HFFc6 (cell line): ENCODE results near the gene GRM5. TPM values are rescaled to one million over a fixed set of nuclear protein-coding genes. Genes with fewer than 3 reads are reported as not detected.

ENCODE experiments used
- DNase-seq: peaks from one replicate; pipeline ENCODE4 v3.0.0-alpha.2; 2018
- H3K27ac Mint-ChIP-seq: 2 replicates; pipeline ENCODE4 v1.8.0; 2020; ENCODE audit warnings: mild to moderate bottlenecking, mixed read lengths
- H3K27me3 Mint-ChIP-seq: 2 replicates; pipeline ENCODE4 v1.8.0; 2021; ENCODE audit warnings: mild to moderate bottlenecking, moderate library complexity, mixed read lengths; ENCODE audit not compliant: insufficient read depth
- H3K36me3 Mint-ChIP-seq: 2 replicates; pipeline ENCODE4 v1.8.0; 2021; ENCODE audit warnings: low read depth, mixed read lengths
- H3K4me1 Mint-ChIP-seq: 2 replicates; pipeline ENCODE4 v1.8.0; 2020; ENCODE audit warnings: low read depth, mixed read lengths
- H3K4me3 Mint-ChIP-seq: 2 replicates; pipeline ENCODE4 v1.8.0; 2020; ENCODE audit warnings: mild to moderate bottlenecking, moderate library complexity, mixed read lengths
- H3K9me3 Mint-ChIP-seq: 2 replicates; pipeline ENCODE4 v1.8.0; 2020; ENCODE audit warnings: mild to moderate bottlenecking, mixed read lengths
- CTCF ChIP-seq: fragments of 200-600 bp; sonication (generic); IDR thresholded peaks from 2 replicates; pipeline ENCODE4 v1.5.0; 2021; ENCODE audit warnings: antibody characterized with exemption, mild to moderate bottlenecking
- total RNA-seq, 6 experiments: library from RNA; stranded (reverse); fragmentation: NEBNext Ultra II Directional; extraction: Animal tissue kit (Norgen Biotek cat#: 25700); gene quantifications; 2 replicates in 1 of 6; 3 replicates in 5 of 6; pipeline ENCODE4 v1.2.3, GENCODE V29; 2021

Gene GRM5
- total RNA-seq, 6 experiments from 2014 or later, result 0.12 TPM; not detected in 5

- no peak for DNase-seq
- no peaks in the 10 kb centered on the region; the same call in 1 of the 2 replicates for H3K27me3 Mint-ChIP-seq
- H3K4me1 Mint-ChIP-seq, result no peaks in the 10 kb centered on the region
- H3K27ac Mint-ChIP-seq, result no peak overlapping the region
- no peak overlapping the region for H3K4me3 Mint-ChIP-seq
- TF ChIP-seq CTCF, result no peak
- H3K9me3 Mint-ChIP-seq, result peaks cover 11% of the 10 kb centered on the region
- no peaks in the 10 kb centered on the region for H3K36me3 Mint-ChIP-seq
These were observed 382.8 kb downstream of the GRM5 start for GRCh38 chr11:88683024-88683423.

DNA sequence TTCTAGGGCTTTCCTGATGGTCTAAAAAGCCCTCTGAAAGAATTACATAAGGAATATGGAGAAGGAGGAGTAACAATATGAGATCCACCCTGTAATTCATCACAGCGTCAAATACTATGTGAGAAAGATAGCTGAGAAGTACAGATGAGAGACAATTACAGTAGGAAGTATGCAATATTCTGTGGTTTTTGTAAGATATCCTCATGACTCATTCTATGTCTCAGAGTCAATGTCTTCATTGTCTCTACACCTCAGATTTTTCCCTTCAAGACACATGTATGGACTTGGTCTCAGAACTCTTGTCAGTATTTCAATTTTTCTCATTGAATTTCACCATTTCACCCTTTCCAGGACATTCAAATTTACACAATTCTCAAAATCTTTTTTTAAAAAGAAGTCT is 385.0 kb downstream of the GRM5 start:
- peaks cover 11% of the 10 kb centered on the region for H3K9me3 Mint-ChIP-seq
- H3K27me3 Mint-ChIP-seq, result no peaks in the 10 kb centered on the region; the same call in 1 of the 2 replicates
- no peak overlapping the region for H3K27ac Mint-ChIP-seq
- DNase-seq, result no peak
- no peak overlapping the region for H3K4me3 Mint-ChIP-seq
- H3K36me3 Mint-ChIP-seq, result no peaks in the 10 kb centered on the region
- no peak for TF ChIP-seq CTCF
- no peaks in the 10 kb centered on the region for H3K4me1 Mint-ChIP-seq

DNA sequence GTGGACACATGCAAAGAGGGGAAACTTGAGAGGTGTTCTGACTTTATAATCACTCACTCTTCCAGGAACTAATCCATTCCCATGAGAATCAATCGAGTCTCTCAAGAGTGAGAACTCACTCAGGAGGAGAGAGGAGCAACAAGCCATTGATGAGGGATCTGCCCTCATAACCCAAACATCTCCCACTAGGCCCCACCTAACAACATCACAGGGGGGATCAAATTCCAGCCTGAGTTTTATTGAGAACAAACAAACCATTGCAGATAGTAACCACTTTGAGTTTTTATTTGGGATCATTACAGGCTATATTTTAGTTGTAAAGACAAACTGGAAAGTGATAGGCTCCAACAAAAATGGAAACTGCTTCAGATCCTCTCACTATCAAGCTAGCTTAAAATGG is 399.4 kb downstream of the GRM5 start:
- no peak overlapping the region for H3K4me3 Mint-ChIP-seq
- TF ChIP-seq CTCF, result no peak
- H3K4me1 Mint-ChIP-seq, result no peaks in the 10 kb centered on the region
- H3K9me3 Mint-ChIP-seq, result no peaks in the 10 kb centered on the region
- no peak overlapping the region for H3K27ac Mint-ChIP-seq
- no peaks in the 10 kb centered on the region for H3K36me3 Mint-ChIP-seq
- DNase-seq, result no peak
- no peaks in the 10 kb centered on the region for H3K27me3 Mint-ChIP-seq

DNA sequence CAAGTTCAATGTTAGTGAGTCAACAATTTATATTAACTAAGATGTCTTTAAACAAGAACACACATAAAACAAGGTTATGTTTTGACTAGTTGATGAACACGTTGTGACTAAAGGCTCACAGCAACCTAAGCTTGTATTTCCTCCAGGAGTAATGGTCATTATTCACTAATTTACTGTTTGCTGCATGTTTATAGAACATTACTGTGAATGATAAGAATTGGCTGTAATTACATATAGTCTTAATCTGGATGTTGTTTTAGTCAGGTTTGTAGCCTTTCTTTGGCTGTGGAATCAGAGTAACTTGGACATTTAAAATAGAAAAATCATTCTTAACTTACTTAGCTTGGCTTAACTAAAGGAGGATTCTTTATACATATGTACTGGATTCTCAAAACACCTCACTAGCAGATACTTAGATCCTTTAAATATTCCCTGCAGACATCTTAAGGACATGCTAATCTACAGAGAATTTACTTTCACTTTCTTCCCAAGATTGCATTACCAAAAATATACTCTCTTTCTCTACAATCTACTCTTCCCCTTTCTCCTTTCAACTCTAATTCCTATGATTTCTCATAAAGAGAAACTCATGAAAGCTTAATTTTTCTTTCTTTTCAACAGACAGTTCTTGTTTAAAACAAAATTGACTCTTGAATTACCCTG is 408.6 kb downstream of the GRM5 start:
- Mint-ChIP-seq H3K27me3 (no peaks in the 10 kb centered on the region; the same call in 1 of the 2 replicates), H3K4me3 (no peak overlapping the region), H3K36me3 (no peaks in the 10 kb centered on the region), H3K4me1 (no peaks in the 10 kb centered on the region), H3K9me3 (no peaks in the 10 kb centered on the region), H3K27ac (no peak overlapping the region)
- DNase-seq, result no peak
- no peak for TF ChIP-seq CTCF

DNA sequence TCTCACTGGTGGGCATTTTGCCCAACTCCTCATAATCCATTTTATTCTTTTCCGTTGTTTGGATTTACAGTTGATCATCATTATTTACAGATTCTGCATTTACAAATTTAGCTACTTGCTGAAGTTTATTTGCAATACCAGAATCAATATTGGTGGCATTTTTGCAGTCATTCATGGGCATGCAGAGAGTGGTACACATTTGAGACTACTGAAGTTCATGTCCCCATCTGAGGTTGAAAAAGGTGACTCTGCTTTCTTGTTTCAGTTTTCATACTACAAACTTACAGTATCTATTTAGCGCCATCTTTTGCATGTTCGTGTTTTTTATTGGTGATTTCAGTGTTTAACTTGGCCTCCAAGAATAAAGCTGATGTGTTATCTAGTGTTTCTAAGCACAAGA is 409.5 kb downstream of the GRM5 start:
- DNase-seq, result no peak
- Mint-ChIP-seq H3K4me1 (no peaks in the 10 kb centered on the region), H3K4me3 (no peak overlapping the region), H3K27ac (no peak overlapping the region), H3K36me3 (no peaks in the 10 kb centered on the region), H3K27me3 (no peaks in the 10 kb centered on the region; the same call in 1 of the 2 replicates), H3K9me3 (no peaks in the 10 kb centered on the region)
- TF ChIP-seq CTCF, result no peak

DNA sequence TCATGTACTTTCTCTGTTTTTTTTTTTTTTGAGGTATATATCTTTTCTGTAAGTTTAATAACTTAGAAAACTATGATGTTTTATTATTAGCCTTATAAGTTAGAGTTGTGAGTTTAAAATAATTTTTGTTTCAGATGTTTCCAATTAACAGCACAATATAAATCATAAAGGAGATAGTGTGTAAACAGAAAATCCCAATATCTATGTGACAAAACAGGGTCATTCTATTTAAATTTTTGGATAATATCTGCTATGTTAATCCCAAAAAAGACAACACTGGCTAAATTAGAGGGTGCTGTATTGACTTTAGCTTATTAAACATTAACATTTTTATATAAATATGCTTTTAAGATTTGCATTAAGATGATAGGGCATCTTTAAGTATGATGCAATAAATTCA is 410.1 kb downstream of the GRM5 start:
- H3K36me3 Mint-ChIP-seq, result no peaks in the 10 kb centered on the region
- no peak overlapping the region for H3K4me3 Mint-ChIP-seq
- no peaks in the 10 kb centered on the region; the same call in 1 of the 2 replicates for H3K27me3 Mint-ChIP-seq
- H3K27ac Mint-ChIP-seq, result no peak overlapping the region
- no peaks in the 10 kb centered on the region for H3K9me3 Mint-ChIP-seq
- no peaks in the 10 kb centered on the region for H3K4me1 Mint-ChIP-seq
- no peak for DNase-seq
- no peak for TF ChIP-seq CTCF
